Activated T-helper 2 cell treated with anti-CD3 and anti-CD28 coated beads, Interferon-gamma antibody, Interleukin-2, Interleukin-4, amounts not matched to agents 10 μg/mL and 5 μg/mL and 100 μg/mL, durations not matched to agents 14 hours and 24 hours and 36 hours (primary cell): ENCODE measurements around the gene CFAP119. TPM values are rescaled to one million over a fixed set of nuclear protein-coding genes. Genes with fewer than 3 reads are reported as not detected.
A peak's percentile ranks its signal among the peaks of the same experiment; 100 is the strongest.
"Not testable (repeated sequence)": the region's sequence is repeated elsewhere in the genome, so short reads cannot be mapped to it uniquely, and the experiment has no call there.

Source experiments
- DNase-seq: peaks from one replicate; pipeline ENCODE4 v3.0.0; 2021; ENCODE audit warnings: low spot score
- H3K27ac Mint-ChIP-seq: one replicate; pipeline ENCODE4 v1.8.0; 2021; ENCODE audit warnings: mixed read lengths
- H3K27me3 Mint-ChIP-seq: one replicate; pipeline ENCODE4 v1.8.0; 2021; ENCODE audit warnings: low read depth, mixed read lengths
- H3K36me3 Mint-ChIP-seq: one replicate; pipeline ENCODE4 v1.8.0; 2021; ENCODE audit warnings: low read depth, mixed read lengths
- H3K4me1 Mint-ChIP-seq: one replicate; pipeline ENCODE4 v1.8.0; 2021; ENCODE audit warnings: low read depth, mixed read lengths
- H3K4me3 Mint-ChIP-seq: one replicate; pipeline ENCODE4 v1.8.0; 2021; ENCODE audit warnings: low read depth, mild to moderate bottlenecking, moderate library complexity, mixed read lengths
- H3K9me3 Mint-ChIP-seq: one replicate; pipeline ENCODE4 v1.8.0; 2021; ENCODE audit warnings: mixed read lengths
- intact Hi-C: fragments of 100-400 bp; cut with micrococcal nuclease; formaldehyde crosslinking; loops from one replicate; pipeline ENCODE4 v1.15.1; 2023
- total RNA-seq: library from RNA; stranded (reverse); gene quantifications from 2 replicates; pipeline ENCODE4 v1.2.3, GENCODE V29; 2022

CFAP119 gene
- 2.3 and 2.8 TPM in 2 replicates for total RNA-seq

DNA sequence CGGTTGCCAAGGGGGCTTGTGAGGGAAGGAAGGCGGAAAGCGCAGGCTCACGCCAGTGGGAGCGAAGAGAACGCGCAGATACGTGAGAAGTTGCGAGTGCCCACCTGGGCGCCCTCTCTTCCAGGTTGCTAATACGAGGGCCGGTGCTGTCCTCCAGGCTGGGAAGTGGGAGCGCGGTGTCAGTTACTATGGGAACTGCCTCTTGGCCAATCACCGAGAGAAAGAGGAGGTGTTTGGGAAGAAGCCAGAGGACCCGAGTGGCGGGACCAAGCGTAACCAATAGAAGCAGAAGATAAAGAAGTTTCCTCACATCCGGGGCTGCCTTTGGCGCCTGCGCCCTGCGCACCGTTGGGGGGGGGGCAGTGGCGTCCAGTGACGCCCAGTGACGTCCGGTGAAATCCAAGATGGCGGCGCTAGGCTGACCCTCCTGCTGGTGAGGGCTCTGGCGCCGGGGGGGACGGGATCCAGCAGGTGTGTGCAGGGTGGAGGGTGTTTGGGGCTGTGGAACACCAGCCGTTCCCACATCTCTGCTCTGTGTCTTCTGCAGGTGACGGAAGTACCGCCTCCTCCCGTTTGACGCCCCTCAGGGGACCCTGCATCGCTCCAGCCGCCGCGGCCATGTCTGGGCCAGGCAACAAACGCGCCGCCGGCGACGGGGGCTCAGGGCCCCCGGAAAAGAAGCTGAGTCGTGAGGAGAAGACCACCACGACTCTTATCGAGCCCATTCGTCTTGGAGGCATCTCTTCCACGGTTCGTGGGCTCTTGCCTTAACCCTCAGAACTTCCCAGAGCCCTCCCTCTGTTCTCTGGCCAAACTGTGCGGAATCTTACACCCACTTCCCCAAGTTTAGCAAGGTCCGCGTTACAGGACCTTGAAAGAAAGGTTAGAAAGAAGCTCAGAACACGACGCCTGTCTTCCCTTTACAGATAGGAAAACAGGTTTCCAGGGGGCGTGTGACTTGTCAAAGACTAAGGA, at the start of gene CFAP119, which contains the start of gene RNF40:
Gene CFAP119 (minus strand): TSS at position 135 of the 975 bp plus-strand sequence. CDS start 314 bp downstream, outside the sequence.
Gene RNF40 (plus strand): TSS at position 395 of the 975 bp plus-strand sequence. CDS start 224 bp downstream, at position 619.
- Mint-ChIP-seq H3K27me3 (no peaks in the 10 kb centered on the region), H3K4me1 (peaks cover 17% of the 10 kb centered on the region), H3K36me3 (peaks cover 44% of the 10 kb centered on the region), H3K9me3 (no peaks in the 10 kb centered on the region), H3K4me3 (peak within 1 kb of the TSS; percentile 85), H3K27ac (peak within 1 kb of the TSS; percentile 83)
- peak; percentile 95 for DNase-seq
- intact Hi-C loops, result loop anchor here (1.0 to 5.0 kb wide), 4 partner anchors 14 to 195 kb away; partner anchors contain the start of genes FBXL19, PHKG2, SETD1A and SRCAP

DNA sequence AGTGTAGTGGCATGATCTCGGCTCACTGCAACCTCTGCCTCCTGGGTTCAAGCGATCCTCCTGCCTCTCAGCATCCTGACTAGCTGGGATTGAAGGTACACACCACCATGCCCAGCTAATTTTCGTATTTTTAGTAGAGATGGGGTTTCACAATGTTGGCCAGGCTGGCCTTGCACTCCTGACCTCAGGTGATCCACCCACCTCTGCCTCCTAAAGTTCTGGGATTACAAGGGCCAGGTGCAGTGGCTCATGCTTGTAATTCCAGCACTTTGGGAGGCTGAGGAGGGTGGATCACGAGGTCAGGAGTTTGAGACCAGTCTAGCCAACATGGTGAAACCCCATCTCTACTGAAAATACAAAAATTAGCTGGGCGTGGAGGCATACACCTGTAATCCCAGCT, 47.8 kb upstream of the CFAP119 start:
- intact Hi-C loops, H3K4me3 Mint-ChIP-seq, H3K27ac Mint-ChIP-seq, H3K9me3 Mint-ChIP-seq, DNase-seq, H3K36me3 Mint-ChIP-seq: not testable (repeated sequence)
- Mint-ChIP-seq H3K4me1 (peaks cover 21% of the 10 kb centered on the region), H3K27me3 (peaks cover 13% of the 10 kb centered on the region)

DNA sequence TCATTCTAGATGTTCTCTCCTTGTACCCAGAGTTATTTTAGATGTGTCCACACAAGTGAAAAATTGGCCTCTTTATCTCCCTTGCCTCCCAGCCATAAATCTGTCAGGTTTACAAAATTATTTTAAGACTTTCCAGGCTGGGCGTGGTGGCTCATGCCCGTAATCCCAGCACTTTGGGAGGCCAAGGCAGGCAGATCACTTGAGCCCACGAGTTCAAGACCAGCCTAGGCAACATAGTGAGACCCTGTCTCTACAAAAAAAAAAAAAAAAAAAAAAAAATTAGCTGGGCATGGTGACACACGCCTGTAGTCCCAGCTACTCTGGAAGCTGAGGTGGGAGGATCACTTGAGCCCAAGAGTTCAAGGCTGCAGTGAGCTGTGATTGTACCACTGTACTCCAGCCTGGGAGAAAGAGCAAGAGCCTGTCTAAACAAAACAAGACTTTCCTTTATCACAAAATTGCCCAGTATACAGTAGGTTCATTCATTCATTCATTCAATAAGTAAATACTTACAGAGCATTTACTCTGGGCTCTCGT, 47.1 kb upstream of the CFAP119 start:
- H3K27ac Mint-ChIP-seq, H3K9me3 Mint-ChIP-seq, H3K4me3 Mint-ChIP-seq, intact Hi-C loops, H3K36me3 Mint-ChIP-seq, DNase-seq: not testable (repeated sequence)
- Mint-ChIP-seq H3K27me3 (peaks cover 13% of the 10 kb centered on the region), H3K4me1 (peaks cover 19% of the 10 kb centered on the region)

DNA sequence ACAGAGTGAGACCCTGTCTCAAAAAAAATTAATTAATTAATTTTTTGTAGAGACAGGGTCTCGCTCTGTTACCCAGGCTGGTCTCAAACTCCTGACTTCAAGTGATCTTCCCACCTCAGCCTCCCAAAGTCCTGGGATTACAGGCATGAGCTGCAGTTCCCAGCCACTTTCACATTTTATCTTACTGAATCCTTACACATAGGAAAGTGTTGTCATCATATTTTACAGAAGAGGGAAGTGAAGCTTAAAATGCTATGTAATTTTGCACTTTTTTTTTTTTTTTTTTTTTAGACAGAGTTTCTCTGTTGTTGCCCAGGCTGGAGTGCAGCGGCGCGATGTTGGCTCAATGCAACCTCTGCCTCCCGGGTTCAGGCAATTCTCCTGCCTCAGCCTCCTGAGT, 46.3 kb upstream of the CFAP119 start:
- no peak overlapping the region for H3K4me3 Mint-ChIP-seq
- H3K36me3 Mint-ChIP-seq, result peaks cover 4% of the 10 kb centered on the region
- DNase-seq, result no peak
- intact Hi-C loops, result no loop called here
- no peak overlapping the region for H3K27ac Mint-ChIP-seq
- H3K27me3 Mint-ChIP-seq, result peaks cover 15% of the 10 kb centered on the region
- H3K9me3 Mint-ChIP-seq, result no peaks in the 10 kb centered on the region
- H3K4me1 Mint-ChIP-seq, result peaks cover 18% of the 10 kb centered on the region

DNA sequence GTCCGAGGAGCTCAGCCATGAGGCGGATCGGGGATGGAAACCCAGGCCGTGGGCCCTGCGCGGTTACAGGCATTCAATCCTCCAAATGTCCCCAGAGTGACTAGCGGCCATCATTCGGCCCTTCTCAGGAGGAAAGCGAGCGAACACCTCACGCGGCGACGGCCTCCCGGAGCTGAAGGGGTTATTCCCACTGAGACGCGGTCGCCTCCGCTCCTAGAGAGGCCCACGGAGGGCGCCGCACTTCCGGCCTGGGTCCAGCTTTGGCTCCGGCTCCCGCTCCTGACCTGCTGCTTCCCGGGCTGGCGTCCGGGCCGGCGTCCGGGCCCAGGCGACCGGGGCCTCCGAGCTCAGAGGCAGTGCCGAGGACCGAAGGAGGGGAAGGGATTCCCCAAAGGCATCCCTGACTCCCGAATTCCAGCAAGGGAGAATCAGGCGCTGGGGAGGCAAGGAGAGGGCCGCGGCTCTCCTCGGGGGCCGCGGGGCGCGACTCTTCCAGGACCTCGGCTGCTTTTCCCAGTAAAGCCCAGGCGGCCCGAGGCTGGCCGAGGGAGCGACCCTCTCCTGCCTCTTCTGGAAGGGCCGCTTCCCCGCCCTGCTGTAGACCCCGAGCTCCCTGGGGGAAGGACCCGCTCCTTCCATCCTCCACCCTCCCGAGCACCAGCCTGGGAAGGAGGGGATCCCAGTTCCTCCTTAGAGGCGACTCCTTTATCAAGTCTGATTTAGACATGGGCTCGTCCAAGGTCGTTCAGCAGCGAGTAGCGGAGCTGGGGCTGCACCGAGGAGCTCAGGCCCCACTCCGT, 43.7 kb upstream of the CFAP119 start:
- H3K27ac Mint-ChIP-seq, result no peak overlapping the region
- H3K27me3 Mint-ChIP-seq, result peaks cover 16% of the 10 kb centered on the region
- peaks cover 20% of the 10 kb centered on the region for H3K4me1 Mint-ChIP-seq
- H3K4me3 Mint-ChIP-seq, result peak overlapping the region; percentile 69
- H3K36me3 Mint-ChIP-seq, result peaks cover 4% of the 10 kb centered on the region
- intact Hi-C loops, result no loop called here
- H3K9me3 Mint-ChIP-seq, result no peaks in the 10 kb centered on the region
- DNase-seq, result no peak

DNA sequence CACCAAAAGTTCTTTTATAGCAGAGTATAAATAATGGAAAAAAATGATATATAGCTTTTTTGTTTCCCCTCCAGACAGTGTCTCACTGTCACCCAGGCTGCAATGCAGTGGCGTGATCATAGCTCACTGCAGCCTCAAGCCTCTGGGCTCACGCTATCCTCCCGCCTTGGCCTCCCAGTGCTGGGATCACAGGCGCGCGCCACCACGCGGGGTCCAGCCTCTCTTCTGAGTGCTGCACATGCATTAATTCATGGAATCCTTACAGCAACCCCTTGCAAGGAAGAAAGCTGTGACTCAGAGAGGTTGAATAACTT, 43.2 kb upstream of the CFAP119 start:
- Mint-ChIP-seq H3K9me3 (no peaks in the 10 kb centered on the region), H3K4me3 (peak overlapping the region; percentile 60), H3K4me1 (peaks cover 20% of the 10 kb centered on the region), H3K27me3 (peaks cover 16% of the 10 kb centered on the region), H3K36me3 (peaks cover 4% of the 10 kb centered on the region), H3K27ac (no peak overlapping the region)
- intact Hi-C loops, result no loop called here
- DNase-seq, result no peak

DNA sequence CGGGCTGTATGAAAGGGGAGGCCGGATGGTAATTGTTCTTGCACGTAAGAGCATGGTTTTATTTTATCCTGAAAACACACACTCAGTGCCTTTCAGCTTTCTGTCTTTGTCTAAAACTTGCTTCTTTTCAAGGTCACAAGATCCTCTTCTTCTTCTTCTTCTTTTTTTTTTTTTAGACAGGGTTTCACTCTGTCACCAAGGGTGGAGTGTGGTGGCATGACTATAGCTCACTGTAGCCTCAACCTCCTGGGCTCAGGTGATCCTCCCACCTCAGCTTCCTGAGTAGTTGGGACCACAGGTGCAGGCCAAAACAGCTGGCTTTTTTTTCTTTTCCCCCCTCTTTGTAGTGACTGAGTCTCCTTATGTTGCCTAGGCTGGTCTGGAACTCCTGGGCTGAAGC, 41.1 kb upstream of the CFAP119 start:
- H3K9me3 Mint-ChIP-seq, result no peaks in the 10 kb centered on the region
- intact Hi-C loops, result no loop called here
- H3K4me1 Mint-ChIP-seq, result peaks cover 20% of the 10 kb centered on the region
- no peak for DNase-seq
- peaks cover 4% of the 10 kb centered on the region for H3K36me3 Mint-ChIP-seq
- H3K4me3 Mint-ChIP-seq, result no peak overlapping the region
- no peak overlapping the region for H3K27ac Mint-ChIP-seq
- H3K27me3 Mint-ChIP-seq, result peaks cover 14% of the 10 kb centered on the region

DNA sequence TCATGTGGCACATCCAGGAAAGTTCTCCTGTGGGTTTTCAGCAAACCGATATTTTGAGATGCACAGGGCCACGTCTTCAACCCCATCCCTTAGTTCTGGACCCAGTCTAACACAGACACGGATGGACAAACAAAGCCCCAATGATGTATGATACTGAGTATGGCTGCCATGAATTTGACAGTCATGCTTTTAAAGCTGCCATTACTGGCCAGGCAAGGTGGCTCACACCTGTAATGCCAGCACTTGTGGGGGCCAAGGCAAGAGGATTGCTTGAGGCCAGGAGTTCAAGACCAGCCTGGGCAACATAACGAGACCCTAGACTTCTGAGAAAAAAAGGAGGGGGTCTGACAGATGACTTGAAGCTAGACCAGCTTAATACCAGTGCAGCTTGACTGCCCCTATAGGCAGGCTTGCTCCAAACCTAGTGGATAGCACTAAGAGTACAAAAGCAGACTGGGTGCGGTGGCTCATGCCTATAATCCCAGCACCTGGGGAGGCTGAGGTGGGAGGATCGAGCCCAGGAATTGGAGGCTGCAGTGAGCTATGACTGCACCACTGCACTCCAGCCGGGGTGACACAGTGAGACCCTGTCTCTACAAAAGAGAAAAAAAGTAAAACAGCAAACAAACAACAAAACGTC, 35.9 kb upstream of the CFAP119 start:
- no peaks in the 10 kb centered on the region for H3K27me3 Mint-ChIP-seq
- H3K36me3 Mint-ChIP-seq, result no peaks in the 10 kb centered on the region
- H3K4me3 Mint-ChIP-seq, result no peak overlapping the region
- H3K27ac Mint-ChIP-seq, result no peak overlapping the region
- intact Hi-C loops, result no loop called here
- H3K4me1 Mint-ChIP-seq, result no peaks in the 10 kb centered on the region
- H3K9me3 Mint-ChIP-seq, result no peaks in the 10 kb centered on the region
- DNase-seq, result no peak

DNA sequence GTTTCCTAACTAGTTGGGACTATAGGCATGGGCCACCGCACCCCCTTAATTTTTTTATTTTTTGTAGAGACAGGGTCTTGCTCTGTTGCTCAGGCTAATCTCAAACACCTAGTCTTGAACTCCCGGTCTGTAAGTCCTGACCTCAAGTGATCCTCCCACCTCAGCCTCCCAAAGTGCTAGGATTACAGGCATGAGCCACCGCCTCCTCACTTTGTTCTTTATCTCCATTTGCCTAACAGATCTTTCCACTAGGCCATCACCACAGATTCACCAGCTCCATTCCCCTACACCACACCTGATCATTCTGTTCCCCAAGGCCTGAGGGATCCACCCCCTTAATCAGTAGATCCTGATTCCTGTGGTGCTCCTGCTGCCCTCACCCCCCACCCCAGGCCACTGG, 32.8 kb upstream of the CFAP119 start:
- H3K27ac Mint-ChIP-seq, result no peak overlapping the region
- no peaks in the 10 kb centered on the region for H3K9me3 Mint-ChIP-seq
- no peak overlapping the region for H3K4me3 Mint-ChIP-seq
- H3K36me3 Mint-ChIP-seq, result no peaks in the 10 kb centered on the region
- DNase-seq, result no peak
- no peaks in the 10 kb centered on the region for H3K4me1 Mint-ChIP-seq
- H3K27me3 Mint-ChIP-seq, result no peaks in the 10 kb centered on the region
- intact Hi-C loops, result no loop called here

DNA sequence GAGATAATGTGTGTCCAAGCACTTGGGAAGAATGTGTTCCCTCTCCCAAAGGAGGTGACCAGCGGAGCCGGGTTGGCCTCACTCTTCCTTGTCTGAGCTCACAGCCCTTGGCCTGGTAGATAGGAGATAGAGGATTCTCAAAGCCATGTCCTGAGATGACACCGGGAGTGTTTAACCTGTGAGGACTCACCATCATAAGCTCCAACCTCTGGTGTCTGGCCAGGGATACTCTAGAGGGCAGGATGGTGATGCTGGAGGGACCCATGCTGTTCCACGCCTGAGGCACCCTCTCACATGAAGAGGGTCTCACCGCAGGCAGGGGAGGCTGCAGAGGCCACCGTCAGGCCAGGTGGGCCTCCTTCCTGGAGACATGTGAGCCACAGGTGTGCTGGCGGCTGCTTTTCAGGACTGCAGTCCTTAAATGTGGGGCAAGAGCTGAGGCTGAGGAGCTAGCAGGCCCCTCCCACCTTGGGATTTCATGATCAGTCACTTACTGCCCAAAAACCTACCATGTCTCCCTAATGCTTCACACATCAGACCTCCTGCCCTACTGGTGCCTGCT, 31.7 kb upstream of the CFAP119 start:
- H3K36me3 Mint-ChIP-seq, result no peaks in the 10 kb centered on the region
- no peak overlapping the region for H3K27ac Mint-ChIP-seq
- no peak overlapping the region for H3K4me3 Mint-ChIP-seq
- no peaks in the 10 kb centered on the region for H3K9me3 Mint-ChIP-seq
- no peaks in the 10 kb centered on the region for H3K4me1 Mint-ChIP-seq
- peaks cover 2% of the 10 kb centered on the region for H3K27me3 Mint-ChIP-seq
- DNase-seq, result no peak
- intact Hi-C loops, result no loop called here

DNA sequence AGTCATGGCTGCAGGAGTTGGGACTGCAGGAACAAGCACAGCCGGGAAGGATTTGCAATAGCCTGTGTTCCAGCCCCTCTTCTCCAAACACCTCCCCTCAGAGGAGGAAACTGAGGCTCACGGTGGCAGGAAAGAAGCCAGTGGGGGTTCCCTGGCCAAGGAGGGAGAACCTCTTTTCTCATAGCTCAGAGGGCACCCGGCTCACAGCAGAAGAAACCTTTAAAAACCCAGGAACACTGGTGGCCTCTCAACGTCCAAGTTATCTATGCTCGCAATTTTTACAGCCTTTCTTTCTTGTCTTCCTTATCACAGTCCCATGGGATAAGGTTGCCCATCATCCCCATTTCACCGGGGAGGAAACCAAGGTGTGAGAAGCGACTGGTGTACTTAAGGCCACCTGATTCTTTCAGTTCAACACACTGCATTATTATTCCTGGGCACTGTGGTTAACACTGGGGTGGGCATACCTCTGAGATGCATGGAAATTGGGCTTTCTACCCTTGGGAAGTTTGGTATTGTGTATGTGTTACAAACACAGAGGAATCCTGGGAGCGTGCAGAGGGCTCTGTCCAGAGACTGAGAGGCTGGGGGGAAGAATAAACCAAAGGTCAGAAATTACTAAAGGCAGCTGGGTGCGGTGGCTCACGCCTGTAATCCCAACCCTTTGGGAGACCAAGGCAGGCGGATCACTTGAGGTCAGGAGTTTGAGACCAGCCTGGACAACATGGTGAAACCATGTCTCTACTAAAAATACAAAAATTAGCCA, 25.9 kb upstream of the CFAP119 start:
- Mint-ChIP-seq H3K27me3 (peaks cover 33% of the 10 kb centered on the region), H3K4me3 (no peak overlapping the region), H3K4me1 (peaks cover 1% of the 10 kb centered on the region), H3K27ac (no peak overlapping the region), H3K9me3 (no peaks in the 10 kb centered on the region), H3K36me3 (no peaks in the 10 kb centered on the region)
- intact Hi-C loops, result no loop called here
- no peak for DNase-seq
